NCI-H1092 treated with DMSO at 0.1 percent for 48 hours (cell line): ENCODE data around the gene HEPACAM.

ENCODE experiments used
- DNase-seq: peaks from one replicate; lab custom pipeline; 2025; lab: John Stamatoyannopoulos, UW

HEPACAM gene

DNA sequence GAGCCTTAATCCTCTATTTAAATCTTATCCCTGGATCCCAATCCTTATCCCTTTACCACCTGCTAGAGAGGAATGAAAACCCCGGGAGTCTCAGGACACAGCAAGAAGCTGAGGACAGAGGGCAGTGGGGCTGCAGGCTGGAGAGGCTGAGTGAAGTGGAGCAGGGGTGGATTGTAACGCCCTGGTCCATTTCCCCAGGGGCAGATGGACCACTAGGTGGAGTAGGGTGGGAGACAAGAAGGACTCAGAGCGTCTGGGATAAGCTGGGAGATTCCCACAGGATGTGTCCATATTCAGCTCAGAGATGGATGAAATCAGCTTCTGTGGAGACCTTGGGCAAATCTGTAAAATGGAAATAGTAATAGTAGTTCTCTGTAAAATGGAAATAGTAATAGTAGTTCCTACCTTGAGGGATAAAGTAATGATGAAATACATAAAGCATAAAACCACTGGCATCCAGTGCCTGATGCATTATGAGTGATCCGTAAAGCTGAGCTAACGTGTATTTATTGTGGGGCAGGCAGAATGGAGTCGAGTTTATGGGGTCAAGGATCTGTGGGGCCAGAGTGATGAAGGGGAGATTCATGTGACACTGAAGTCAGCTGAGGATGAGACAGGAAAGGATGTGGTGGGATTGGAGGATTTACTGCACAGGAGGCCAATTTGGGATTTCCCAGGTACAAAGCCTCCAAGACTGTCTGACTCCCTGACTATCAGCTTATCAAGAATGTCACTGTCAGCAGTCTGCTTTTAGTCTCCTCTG lies 36.3 kb downstream of the HEPACAM start:
- DNase-seq = no peak

GRCh38 chr11:124898711-124899110 lies 37.1 kb downstream of the HEPACAM start:
- DNase-seq = no peak

DNA sequence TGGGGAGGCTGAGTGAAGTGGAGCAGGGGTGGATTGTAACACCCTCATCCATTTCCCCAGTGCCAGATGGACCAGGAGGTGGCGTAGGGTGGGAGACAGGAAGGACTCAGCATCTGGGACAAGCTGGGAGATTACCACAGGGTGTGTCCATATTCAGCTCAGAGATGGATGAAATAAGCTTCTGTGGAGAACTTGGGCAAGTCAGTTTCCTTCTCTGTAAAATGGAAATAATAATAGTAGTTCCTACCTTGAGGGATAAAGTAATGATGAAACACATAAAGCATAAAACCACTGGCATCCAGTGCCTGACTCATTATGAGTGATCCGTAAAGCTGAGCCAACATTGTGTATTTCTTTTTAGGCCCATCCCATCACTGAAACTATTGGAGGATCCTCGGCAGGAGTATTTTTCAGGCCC lies 37.6 kb downstream of the HEPACAM start:
- no peak for DNase-seq

DNA sequence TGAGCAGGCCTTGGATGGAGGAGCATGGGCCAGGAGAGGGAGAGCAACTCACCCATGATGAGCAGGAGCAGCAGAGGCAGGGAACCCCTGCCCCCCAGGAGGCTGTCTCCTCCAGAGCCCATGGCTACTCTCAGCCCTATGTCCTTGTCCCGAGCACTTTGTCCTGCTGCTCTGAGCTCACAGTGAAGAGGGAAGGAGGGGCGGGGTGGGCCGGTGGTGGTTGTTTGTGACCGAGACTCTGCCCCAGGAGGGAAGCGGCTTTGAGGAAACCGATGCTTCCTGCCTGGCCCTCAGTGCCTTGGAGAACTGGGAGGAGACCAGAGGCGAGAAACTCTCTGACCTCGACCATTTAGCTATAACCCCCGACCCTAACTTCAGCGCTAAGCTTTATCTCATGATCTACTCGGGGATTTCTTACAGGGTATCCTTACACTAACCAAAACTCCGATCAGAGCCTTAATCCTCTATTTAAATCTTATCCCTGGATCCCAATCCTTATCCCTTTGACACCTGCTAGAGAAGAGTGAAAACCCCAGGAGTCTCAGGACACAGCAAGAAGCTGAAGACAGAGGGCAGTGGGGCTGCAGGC lies 38.1 kb downstream of the HEPACAM start, which contains the start of gene ROBO4:
Gene ROBO4 (minus strand): TSS at position 192 of the 589 bp plus-strand sequence. CDS start 70 bp downstream, at position 122.
- no peak for DNase-seq

GRCh38 chr11:124896821-124897391 lies 38.9 kb downstream of the HEPACAM start:
- DNase-seq = no peak

DNA sequence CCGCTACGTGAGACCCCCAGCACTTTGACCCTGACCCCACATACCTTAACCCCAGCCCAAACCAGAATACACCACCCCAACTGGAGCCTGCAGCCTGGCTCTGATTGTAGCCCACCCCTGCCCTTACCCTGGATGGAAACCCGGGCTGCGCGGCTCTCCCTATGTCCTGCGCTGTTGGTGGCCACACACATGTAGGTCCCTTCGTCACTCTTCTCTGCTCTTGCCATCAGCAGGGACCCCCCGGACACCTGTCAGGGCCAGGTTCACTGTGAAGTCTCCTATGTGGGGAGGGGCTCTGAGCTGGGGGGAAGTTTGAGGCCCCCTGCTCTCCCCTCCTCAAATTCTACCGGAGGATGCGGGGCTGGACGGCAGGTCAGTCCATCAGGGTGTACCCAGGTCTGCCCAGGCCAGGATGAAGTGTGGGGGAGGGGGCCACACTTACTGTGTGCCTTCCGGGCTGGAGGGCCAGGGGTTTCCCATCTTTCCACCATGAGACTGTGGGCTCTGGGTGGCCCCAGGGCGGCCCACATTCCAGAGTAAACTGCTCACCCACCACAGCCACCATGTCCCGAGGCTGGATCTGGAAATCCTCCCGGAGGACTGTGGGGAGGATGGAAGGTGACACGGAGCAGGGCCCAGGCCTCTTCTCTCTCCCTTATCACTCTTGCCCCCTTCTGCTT lies 39.6 kb downstream of the HEPACAM start:
- no peak for DNase-seq

- no peak for DNase-seq
Observed at GRCh38 chr11:124895471-124895971, 40.3 kb downstream of the HEPACAM start.

DNA sequence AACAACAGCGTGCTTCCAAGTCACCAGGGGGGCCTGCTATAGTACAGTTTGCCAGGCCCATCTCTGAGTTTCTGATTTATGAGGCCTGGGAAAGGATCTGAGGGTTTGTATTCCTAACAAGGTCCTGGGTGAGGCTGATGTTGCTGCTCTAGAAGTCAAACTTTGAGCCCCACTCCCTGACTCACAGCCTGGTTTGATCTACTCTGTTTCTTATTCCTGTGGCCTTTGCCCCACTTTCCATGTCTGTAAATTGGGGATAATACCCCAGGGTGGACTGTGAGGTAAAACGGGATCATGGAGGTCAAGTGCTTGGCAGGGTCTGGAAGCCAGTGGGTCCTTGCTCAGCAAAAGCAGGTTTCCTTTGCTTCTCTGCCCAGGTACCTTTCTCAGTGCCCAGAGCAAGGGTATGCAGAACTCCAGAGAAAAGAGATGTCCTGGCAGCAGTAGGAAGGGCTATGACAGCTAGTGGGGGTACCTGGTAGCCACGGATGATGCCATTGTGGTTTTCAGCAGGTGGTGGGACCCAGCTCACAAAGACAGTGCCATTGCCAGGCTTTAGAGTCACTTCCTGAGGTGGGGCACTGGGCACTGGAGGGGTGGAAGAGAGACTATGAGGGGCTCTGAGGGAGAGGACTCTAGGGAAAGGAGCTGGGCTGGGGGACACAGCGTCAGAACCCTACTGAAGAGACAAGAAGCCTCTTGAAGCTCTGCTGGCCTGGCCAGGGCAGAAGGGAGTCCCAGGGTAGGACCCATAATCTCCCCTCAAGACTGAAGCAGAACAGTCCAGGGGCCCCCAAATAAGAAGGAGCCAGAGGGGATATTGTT lies 41.0 kb downstream of the HEPACAM start:
- DNase-seq = no peak

GRCh38 chr11:124893781-124894401 lies 42.0 kb downstream of the HEPACAM start:
- DNase-seq = no peak

DNA sequence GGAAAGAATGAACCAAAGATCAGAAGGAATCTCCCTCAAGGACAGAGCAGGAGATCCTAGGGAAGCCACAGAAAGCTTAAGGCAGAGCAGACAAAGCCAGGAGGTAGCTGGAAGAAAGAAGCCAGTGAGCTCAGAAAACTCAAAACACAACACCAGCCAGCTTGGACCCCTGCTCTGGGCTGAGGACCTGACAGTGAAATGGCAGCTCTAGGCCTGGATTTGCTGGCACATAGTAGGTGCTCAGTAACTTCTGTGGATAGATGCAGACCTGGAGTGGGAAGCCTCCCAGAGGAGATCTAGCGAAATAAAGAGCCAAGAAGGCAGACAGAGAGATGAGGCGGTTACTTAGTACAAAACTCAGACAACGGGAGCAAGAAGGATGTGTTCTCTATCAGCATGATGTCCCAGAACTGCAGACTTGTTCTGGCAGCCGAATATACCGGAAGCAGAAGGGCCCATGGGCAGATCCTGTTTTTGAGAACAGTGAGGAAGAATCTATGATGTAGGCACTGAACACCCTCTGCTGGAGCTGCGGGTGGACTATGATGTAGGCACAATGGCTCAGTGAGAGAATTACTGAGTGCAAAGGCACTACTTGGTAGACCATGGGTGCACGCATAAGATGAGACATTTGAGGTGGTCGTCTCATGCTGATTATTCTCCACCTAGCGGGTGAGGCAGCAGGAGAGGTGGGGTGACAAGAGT lies 42.9 kb downstream of the HEPACAM start:
- no peak for DNase-seq

GRCh38 chr11:124892146-124892545 lies 43.7 kb downstream of the HEPACAM start:
- no peak for DNase-seq

DNA sequence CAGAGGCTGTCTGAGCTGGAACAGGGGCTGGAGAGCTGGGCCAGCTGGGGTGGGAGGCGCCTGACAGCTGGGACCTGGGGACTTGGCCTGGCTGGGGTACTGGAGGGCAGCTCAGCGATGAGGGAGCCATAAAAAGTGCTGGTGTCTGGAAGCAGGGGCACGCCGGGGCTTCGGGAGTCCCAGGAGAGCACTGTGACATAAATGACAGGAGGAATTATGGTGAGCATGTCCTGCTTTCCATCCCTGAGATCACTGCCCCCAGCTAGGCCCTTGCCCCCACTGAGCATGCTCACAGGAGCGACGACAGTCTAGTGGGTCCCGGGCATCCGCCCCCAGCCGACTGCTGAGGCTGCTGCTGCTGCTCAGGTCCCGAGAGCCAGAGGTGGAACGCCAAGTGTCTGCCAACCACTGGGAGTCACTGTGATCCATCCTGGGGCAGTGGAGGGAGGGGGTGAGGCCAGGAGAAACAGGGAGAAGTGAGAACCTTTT lies 44.4 kb downstream of the HEPACAM start:
- no peak for DNase-seq

GRCh38 chr11:124890683-124891372 lies 45.0 kb downstream of the HEPACAM start:
- DNase-seq = no peak

- DNase-seq = no peak
Observed at GRCh38 chr11:124890151-124890550, 45.7 kb downstream of the HEPACAM start.

DNA sequence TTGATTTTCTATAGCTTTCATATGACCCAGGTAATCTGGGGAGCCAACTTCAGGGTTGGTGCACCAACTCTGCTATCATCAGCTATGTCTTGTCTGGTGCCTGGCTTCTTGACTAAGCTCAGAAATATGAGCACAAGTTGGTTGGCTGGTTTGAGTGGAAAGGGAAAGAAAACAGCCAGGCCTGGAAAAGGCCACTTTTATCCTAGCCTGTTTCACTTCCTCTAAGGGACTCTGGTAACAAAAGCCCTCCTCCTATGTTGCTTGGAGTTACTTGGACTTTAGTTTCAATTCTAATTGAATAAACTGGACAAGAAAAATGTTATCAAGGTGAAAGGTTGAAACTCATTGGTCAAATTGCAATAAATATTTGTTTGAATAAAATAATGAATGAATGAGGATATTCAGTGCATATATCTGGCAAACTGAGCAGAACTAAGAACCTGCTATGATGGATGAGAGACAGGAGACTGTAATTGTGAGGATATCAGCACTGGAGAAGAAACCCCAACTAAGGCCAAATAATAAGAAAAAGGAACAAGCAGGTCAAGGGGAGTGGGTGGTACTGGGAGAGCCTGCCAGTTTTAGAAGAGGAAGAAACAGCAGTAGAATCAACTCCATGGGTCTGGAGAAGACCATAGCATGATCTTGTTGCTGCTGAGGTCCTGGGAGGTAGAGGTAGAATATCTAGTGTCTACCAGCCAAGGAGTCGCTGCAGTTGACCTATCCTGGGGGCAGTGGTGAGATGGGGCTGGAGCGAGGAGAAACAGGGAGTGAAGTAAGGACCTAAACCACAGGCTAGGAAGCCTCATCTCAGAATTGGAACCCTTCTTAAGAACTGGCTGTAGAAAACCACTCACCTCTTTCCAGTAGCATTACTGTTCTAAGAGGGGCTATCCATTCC lies 46.4 kb downstream of the HEPACAM start:
- DNase-seq = no peak

DNA sequence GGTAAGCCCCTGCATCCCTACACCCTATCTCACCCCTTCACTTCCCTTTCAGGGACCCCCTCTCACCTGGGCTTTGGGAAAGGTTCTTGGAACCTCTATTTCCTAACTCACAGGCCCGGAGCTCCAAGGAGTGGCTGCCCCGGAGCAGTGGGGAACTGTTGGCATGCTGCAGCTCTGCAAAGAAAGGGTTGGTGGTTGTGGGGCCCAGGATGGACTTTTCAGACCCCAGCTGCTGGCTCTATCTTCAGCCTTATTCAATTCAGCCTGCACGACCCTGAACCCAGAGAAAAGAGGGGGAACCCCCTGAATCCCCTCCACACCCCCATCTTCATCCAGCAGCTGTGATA lies 48.2 kb downstream of the HEPACAM start:
- no peak for DNase-seq

DNA sequence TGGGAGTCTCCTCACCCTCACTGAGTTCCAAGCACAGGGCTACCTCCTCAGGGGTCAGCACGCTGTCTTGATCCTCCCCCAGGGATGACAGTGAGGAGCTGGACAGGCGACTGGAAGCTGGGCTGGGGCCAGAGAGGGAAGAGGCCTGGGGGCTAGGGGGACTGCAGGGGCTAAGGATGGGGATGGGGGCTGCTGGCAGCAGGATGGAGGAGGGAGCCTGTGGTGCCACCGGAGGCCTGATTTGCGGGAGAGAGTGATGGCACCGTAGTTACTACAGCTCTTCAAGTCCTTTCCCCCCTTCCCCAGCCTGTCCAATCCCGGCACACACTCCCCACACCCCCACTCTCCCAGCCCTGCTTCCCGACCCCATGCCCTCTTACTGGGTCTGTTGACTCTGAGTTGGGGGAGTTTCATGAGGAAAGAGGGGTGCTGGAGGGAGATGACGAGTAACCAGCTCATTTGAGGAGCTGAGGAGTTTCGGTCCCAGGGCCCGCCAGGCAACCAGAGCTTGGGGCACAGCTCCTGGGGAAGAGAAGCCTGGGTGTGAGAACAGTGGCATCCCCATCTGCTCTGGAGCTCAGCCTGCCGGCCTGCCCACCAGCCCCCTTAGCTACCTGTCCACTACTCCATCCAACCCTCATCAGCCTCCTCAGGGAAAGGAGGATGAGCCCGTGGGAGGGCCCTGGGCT lies 48.7 kb downstream of the HEPACAM start:
- DNase-seq = no peak

DNA sequence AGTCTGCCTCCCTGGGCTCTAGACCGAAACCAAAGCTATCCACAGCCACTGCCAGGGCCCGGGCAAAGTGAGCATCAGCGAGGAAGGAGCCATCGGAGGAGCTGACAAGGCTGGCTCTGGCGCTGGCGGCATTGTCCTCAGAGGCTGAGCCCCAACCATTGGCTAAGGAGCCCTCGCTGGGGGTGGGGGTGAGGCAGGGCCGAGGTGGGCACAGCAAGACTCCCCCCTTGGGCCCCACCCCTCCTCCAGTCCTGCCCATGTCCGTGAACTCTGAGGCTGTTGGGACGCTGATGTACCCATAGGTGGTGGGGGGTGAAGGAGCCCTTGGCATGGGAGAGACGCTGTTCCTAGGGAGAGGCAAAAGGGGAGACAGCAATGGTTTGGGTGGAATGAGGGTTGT lies 49.4 kb downstream of the HEPACAM start:
- DNase-seq = no peak
